KMS-11 (cell line): Measurements from ENCODE around the gene IMPDH1.

Experiments
- H2AFZ ChIP-seq: fragments of 200-600 bp; sonication (generic); 2 replicates; pipeline ENCODE4 v1.6.1; 2016; ENCODE audit warnings: antibody characterized with exemption, mixed run types, low read depth
- H3K27ac ChIP-seq: fragments of 200-600 bp; sonication (generic); 2 replicates; pipeline ENCODE4 v1.6.1; 2016; ENCODE audit warnings: mild to moderate bottlenecking, mixed run types
- H3K27me3 ChIP-seq: fragments of 200-600 bp; sonication (generic); 2 replicates; pipeline ENCODE4 v1.6.1; 2017; ENCODE audit warnings: mild to moderate bottlenecking, low read depth, mixed run types, moderate library complexity; ENCODE audit not compliant: insufficient read depth
- H3K36me3 ChIP-seq: fragments of 200-600 bp; sonication (generic); 2 replicates; pipeline ENCODE4 v1.6.1; 2017; ENCODE audit warnings: mild to moderate bottlenecking, mixed run types; ENCODE audit not compliant: insufficient read depth
- H3K4me1 ChIP-seq: fragments of 200-600 bp; sonication (generic); 2 replicates; pipeline ENCODE4 v1.6.1; 2016; ENCODE audit warnings: mild to moderate bottlenecking, low read depth, mixed run types; ENCODE audit not compliant: poor library complexity, severe bottlenecking
- H3K4me2 ChIP-seq: fragments of 200-600 bp; sonication (generic); 2 replicates; pipeline ENCODE4 v1.7.0; 2016; ENCODE audit warnings: mild to moderate bottlenecking, mixed run types
- H3K4me3 ChIP-seq: fragments of 200-600 bp; sonication (generic); IDR thresholded peaks from 2 replicates; pipeline ENCODE4 v1.6.1; 2017; ENCODE audit warnings: low read depth, low read length, mixed read lengths; ENCODE audit not compliant: insufficient read depth
- H3K79me2 ChIP-seq: fragments of 200-600 bp; sonication (generic); 2 replicates; pipeline ENCODE4 v1.6.1; 2016; ENCODE audit warnings: low read depth, mixed run types; ENCODE audit not compliant: insufficient read depth
- H3K9ac ChIP-seq: fragments of 200-600 bp; sonication (generic); 2 replicates; pipeline ENCODE4 v1.6.1; 2016; ENCODE audit warnings: mild to moderate bottlenecking, mixed run types
- H4K20me1 ChIP-seq: fragments of 200-600 bp; sonication (generic); 2 replicates; pipeline ENCODE4 v1.6.1; 2016; ENCODE audit warnings: mild to moderate bottlenecking, mixed run types; ENCODE audit not compliant: insufficient read depth
- CTCF ChIP-seq: fragments of 200-600 bp; sonication (generic); conservative IDR thresholded peaks from 2 replicates; pipeline ENCODE4 v1.6.1; 2017; ENCODE audit warnings: low read depth, mild to moderate bottlenecking, antibody characterized with exemption, low read length, moderate library complexity, mixed read lengths

IMPDH1 gene

GRCh38 chr7:128347647-128348097 is 62.1 kb downstream of the IMPDH1 start:
- H3K27me3 ChIP-seq, result no peaks in the 10 kb centered on the region
- H2AFZ ChIP-seq, result no peak overlapping the region; the same call in 1 of the 2 replicates
- TF ChIP-seq CTCF, result peak; percentile 97
- no peaks in the 10 kb centered on the region for H3K36me3 ChIP-seq
- H3K4me3 ChIP-seq, result no peak overlapping the region
- peaks cover 20% of the 10 kb centered on the region for H3K4me1 ChIP-seq
- peaks cover 9% of the 10 kb centered on the region for H3K79me2 ChIP-seq
- H3K9ac ChIP-seq, result no peak overlapping the region
- H3K27ac ChIP-seq, result no peak overlapping the region
- no peaks in the 10 kb centered on the region for H4K20me1 ChIP-seq
- no peak overlapping the region for H3K4me2 ChIP-seq

GRCh38 chr7:128344431-128344774 is 65.4 kb downstream of the IMPDH1 start:
- Histone ChIP-seq H3K4me3 (no peak overlapping the region), H3K36me3 (peaks cover 3% of the 10 kb centered on the region; the same call in 1 of the 2 replicates), H3K27me3 (no peaks in the 10 kb centered on the region), H3K79me2 (peaks cover 42% of the 10 kb centered on the region), H3K9ac (peak overlapping the region; percentile 87; the same call in 1 of the 2 replicates), H3K4me1 (peaks cover 37% of the 10 kb centered on the region), H4K20me1 (0 out of 2 replicates have a peak, but pooled peaks cover 4% of the 10 kb centered on the region), H3K4me2 (peak overlapping the region; percentile 77), H3K27ac (peak overlapping the region; percentile 76; the same call in 1 of the 2 replicates), H2AFZ (peak overlapping the region; percentile 87)
- no peak for TF ChIP-seq CTCF

GRCh38 chr7:128343554-128344430 is 66.0 kb downstream of the IMPDH1 start, which contains the start of gene RBM28:
Gene RBM28 (minus strand): TSS chr7:128343908. CDS start chr7:128343793, 115 bp downstream.
- peaks cover 43% of the 10 kb centered on the region for H3K79me2 ChIP-seq
- peaks cover 8% of the 10 kb centered on the region; the same call in 1 of the 2 replicates for H3K36me3 ChIP-seq
- H3K9ac ChIP-seq, result peak within 1 kb of the TSS; percentile 87
- 0 out of 2 replicates have a peak, but pooled peaks cover 4% of the 10 kb centered on the region for H4K20me1 ChIP-seq
- no peaks in the 10 kb centered on the region for H3K27me3 ChIP-seq
- peak within 1 kb of the TSS; percentile 76 for H3K27ac ChIP-seq
- peak within 1 kb of the TSS; percentile 77 for H3K4me3 ChIP-seq
- H3K4me1 ChIP-seq, result peaks cover 37% of the 10 kb centered on the region
- no peak for TF ChIP-seq CTCF
- H2AFZ ChIP-seq, result peak within 1 kb of the TSS; percentile 87
- peak within 1 kb of the TSS; percentile 90 for H3K4me2 ChIP-seq
